Mesenchymal stem cell (in vitro differentiated cells and primary cell): ENCODE results near the gene DNAH8.

Source experiments
- DNase-seq: peaks from one replicate; pipeline ENCODE4 v3.0.0-alpha.2; 2013
- H2AFZ ChIP-seq: one replicate; pipeline ENCODE4 v1.6.1; 2013; ENCODE audit warnings: low read depth, mild to moderate bottlenecking, control low read depth, inconsistent platforms, low read length, moderate library complexity
- H2AK5ac ChIP-seq: 2 replicates; pipeline ENCODE4 v1.6.1; 2013; ENCODE audit warnings: low read length, moderate library complexity, mild to moderate bottlenecking, inconsistent platforms; ENCODE audit not compliant: severe bottlenecking
- H2BK120ac ChIP-seq: one replicate; pipeline ENCODE4 v1.6.1; 2013; ENCODE audit warnings: low read depth, mild to moderate bottlenecking, inconsistent platforms, low read length, moderate library complexity
- H2BK12ac ChIP-seq, 2 experiments: one replicate each; pipeline ENCODE4 v1.6.1; 2013; ENCODE audit warnings: inconsistent platforms in 2 of 2, low read length in 2 of 2, mild to moderate bottlenecking in 2 of 2, moderate library complexity in 2 of 2, control low read depth in 1 of 2
- H2BK15ac ChIP-seq: one replicate; pipeline ENCODE4 v1.6.1; 2013; ENCODE audit warnings: mild to moderate bottlenecking, low read depth, inconsistent platforms; ENCODE audit not compliant: poor library complexity, severe bottlenecking
- H2BK5ac ChIP-seq: 2 replicates; pipeline ENCODE4 v1.6.1; 2013; ENCODE audit warnings: low read depth, mild to moderate bottlenecking, low read length, control low read depth, inconsistent platforms; ENCODE audit not compliant: poor library complexity, severe bottlenecking
- H3K14ac ChIP-seq, 2 experiments: one replicate each; pipeline ENCODE4 v1.6.1; 2013; ENCODE audit warnings: inconsistent platforms in 2 of 2, low read length in 2 of 2, control low read depth in 1 of 2, mild to moderate bottlenecking in 1 of 2, moderate library complexity in 1 of 2
- H3K18ac ChIP-seq, 2 experiments: one replicate each; pipeline ENCODE4 v1.6.1; 2013; ENCODE audit warnings: inconsistent platforms in 2 of 2, low read length in 2 of 2, control low read depth in 1 of 2, low read depth in 1 of 2, mild to moderate bottlenecking in 1 of 2
- H3K23ac ChIP-seq, 2 experiments: one replicate each; pipeline ENCODE4 v1.6.1; 2013; ENCODE audit warnings: inconsistent platforms in 2 of 2, low read length in 2 of 2, mild to moderate bottlenecking in 2 of 2, moderate library complexity in 2 of 2, control low read depth in 1 of 2
- H3K27ac ChIP-seq: 2 replicates; pipeline ENCODE4 v1.5.1; 2013; ENCODE audit warnings: mild to moderate bottlenecking, moderate library complexity, low read length, control low read depth, inconsistent platforms; ENCODE audit not compliant: poor library complexity, severe bottlenecking
- H3K27me3 ChIP-seq, 2 experiments: 2 replicates each; pipeline versions ENCODE4 v1.6.1 to v1.7.0; 2013; ENCODE audit warnings: low read length in 2 of 2, mild to moderate bottlenecking in 2 of 2, moderate library complexity in 2 of 2, control low read depth in 1 of 2, inconsistent platforms in 1 of 2; ENCODE audit not compliant: control insufficient read depth in 1 of 2, insufficient read depth in 1 of 2
- H3K36me3 ChIP-seq, 2 experiments: 2 replicates each; pipeline versions ENCODE4 v1.6.1 to v1.7.0; 2013; ENCODE audit warnings: low read length in 2 of 2, control low read depth in 1 of 2, inconsistent platforms in 1 of 2, low read depth in 1 of 2, mild to moderate bottlenecking in 1 of 2; ENCODE audit not compliant: insufficient read depth in 2 of 2, control insufficient read depth in 1 of 2
- H3K4ac ChIP-seq, 2 experiments: one replicate each; pipeline ENCODE4 v1.6.1; 2013; ENCODE audit warnings: inconsistent platforms in 2 of 2, low read length in 2 of 2, mild to moderate bottlenecking in 2 of 2, moderate library complexity in 2 of 2, control low read depth in 1 of 2, low read depth in 1 of 2
- H3K4me1 ChIP-seq: 2 replicates; pipeline ENCODE4 v1.6.1; 2013; ENCODE audit warnings: low read depth, low read length, control low read depth; ENCODE audit not compliant: control insufficient read depth, insufficient read depth
- H3K4me2 ChIP-seq: 2 replicates; pipeline ENCODE4 v1.6.1; 2013; ENCODE audit warnings: low read length, mild to moderate bottlenecking, inconsistent platforms; ENCODE audit not compliant: poor library complexity, severe bottlenecking
- H3K4me3 ChIP-seq, 2 experiments: 2 replicates each; pipeline versions ENCODE4 v1.5.1 to v1.7.0; 2013; ENCODE audit warnings: low read length in 2 of 2, mild to moderate bottlenecking in 2 of 2, control low read depth in 1 of 2, low read depth in 1 of 2; ENCODE audit not compliant: insufficient read depth in 1 of 2
- H3K79me1 ChIP-seq: replicated peaks from 2 replicates; pipeline ENCODE4 v1.6.1; 2013; ENCODE audit warnings: mild to moderate bottlenecking, control low read depth, low read length, inconsistent platforms; ENCODE audit not compliant: poor library complexity, severe bottlenecking
- H3K9ac ChIP-seq: 2 replicates; pipeline ENCODE4 v1.7.0; 2013; ENCODE audit warnings: mild to moderate bottlenecking, low read length, moderate library complexity
- H3K9me3 ChIP-seq: 2 replicates; pipeline ENCODE4 v1.7.0; 2013; ENCODE audit warnings: mild to moderate bottlenecking, low read length; ENCODE audit not compliant: control insufficient read depth
- H4K8ac ChIP-seq: one replicate; pipeline ENCODE4 v1.6.1; 2013; ENCODE audit warnings: inconsistent platforms, mild to moderate bottlenecking, low read length, moderate library complexity
- H4K91ac ChIP-seq: one replicate; pipeline ENCODE4 v1.6.1; 2013; ENCODE audit warnings: mild to moderate bottlenecking, low read length, inconsistent platforms
- WGBS: methylation state at CpG from one replicate; pipeline ENCODE4 v1.1.7; 2013; ENCODE audit warnings: mixed read lengths; 5-methylcytosine and 5-hydroxymethylcytosine counted together

Gene DNAH8

DNA sequence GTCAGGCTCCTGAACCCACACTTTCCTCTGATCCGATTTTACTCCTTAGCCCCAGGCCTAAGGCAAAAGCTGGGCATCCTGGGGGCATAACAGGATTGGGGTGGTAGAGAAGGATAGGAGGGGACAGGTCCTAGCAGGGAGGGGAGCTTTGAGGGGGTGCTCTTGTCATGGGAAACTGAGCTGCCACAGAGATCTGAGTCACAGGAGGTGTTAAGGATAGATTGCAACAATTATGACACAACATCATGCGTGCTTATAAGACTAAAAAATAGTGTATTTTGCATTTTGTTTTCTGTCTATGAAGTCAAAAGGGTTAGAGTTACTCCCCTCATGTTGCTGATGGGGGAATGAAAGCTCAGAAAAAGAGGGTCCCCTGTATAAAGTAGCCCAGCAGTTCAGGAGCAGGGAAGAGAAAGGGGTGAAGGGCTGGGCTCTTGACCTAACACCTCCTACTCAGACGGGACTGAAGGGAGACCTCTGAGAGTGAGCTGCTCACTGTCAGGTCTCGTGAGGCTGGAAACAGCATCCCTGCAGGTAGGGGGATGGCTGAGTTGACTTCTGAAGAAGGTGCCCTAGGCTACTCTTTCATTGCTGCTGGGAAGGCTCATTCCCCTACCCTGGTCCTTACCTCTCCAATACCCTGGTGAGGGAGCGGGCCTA is 335.5 kb downstream of the DNAH8 start:
- DNase-seq = no peak
- no peak overlapping the region for H3K4ac ChIP-seq

DNA sequence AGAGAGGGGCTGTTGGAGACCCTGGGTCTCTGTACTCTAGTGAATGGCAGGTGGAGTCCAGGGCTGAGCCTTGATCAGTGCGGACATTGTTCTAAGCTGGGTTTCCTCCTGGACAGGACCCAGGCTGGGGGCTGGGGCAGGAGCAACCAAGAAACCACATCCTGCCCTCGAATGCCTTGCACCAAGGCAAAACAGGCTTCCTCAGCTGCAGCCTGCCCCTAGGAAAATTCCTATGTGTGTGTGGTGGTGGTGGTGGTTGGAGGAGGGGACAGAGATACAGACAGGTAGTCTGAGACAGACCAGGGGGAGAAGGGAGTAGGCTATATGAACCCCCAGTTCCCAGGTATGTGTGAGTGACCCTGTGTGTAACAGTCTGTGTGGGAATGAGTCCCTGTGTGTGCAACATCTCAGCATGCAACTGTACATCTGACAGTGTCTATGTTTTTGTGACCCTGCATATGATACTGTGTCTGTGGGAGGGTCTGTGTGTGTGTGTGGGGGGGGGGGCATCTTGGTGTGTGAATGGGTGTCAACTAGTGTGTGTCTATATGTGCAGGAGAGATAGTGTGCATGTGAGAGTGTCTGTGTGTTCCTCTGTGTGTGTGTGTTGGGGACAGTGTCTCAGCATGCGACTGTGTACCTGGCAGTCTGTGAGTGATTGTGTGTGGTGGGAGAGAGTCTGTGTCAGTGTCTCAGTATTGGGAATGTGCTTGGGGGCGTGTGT is 336.4 kb downstream of the DNAH8 start:
- no peak overlapping the region for H3K4me2 ChIP-seq
- DNase-seq = no peak
- H2AK5ac ChIP-seq = no peak overlapping the region
- H3K14ac ChIP-seq = no peak overlapping the region
- H3K4ac ChIP-seq = no peak overlapping the region
- no peak overlapping the region for H2AFZ ChIP-seq
- no peak overlapping the region for H2BK12ac ChIP-seq
- H3K4me3 ChIP-seq = no peak overlapping the region
- H3K36me3 ChIP-seq = no peaks in the 10 kb centered on the region
- no peak overlapping the region for H3K18ac ChIP-seq
- no peaks in the 10 kb centered on the region for H3K9me3 ChIP-seq
- H4K8ac ChIP-seq = no peak overlapping the region
- no peak overlapping the region for H3K9ac ChIP-seq
- no peak overlapping the region for H3K23ac ChIP-seq
- no peaks in the 10 kb centered on the region for H3K79me1 ChIP-seq
- H3K27me3 ChIP-seq = peaks cover 59 to 99% of the 10 kb centered on the region in 2 experiments
- H3K4me1 ChIP-seq = peaks cover 10% of the 10 kb centered on the region
- H2BK5ac ChIP-seq = no peak overlapping the region
- no peak overlapping the region for H4K91ac ChIP-seq
- 71% methylated on average over 4 of the region's 4 CpGs for WGBS
- H2BK15ac ChIP-seq = no peak overlapping the region
- no peak overlapping the region for H2BK120ac ChIP-seq
- H3K27ac ChIP-seq = no peak overlapping the region

More for the DNA sequence above, 335.5 kb downstream of the DNAH8 start:
- no peaks in the 10 kb centered on the region for H3K79me1 ChIP-seq
- no peak overlapping the region for H3K9ac ChIP-seq
- H3K4me2 ChIP-seq = no peak overlapping the region
- H4K91ac ChIP-seq = no peak overlapping the region
- H3K9me3 ChIP-seq = no peaks in the 10 kb centered on the region
- no peak overlapping the region for H3K4me3 ChIP-seq
- no peak overlapping the region for H2BK15ac ChIP-seq
- H2AK5ac ChIP-seq = no peak overlapping the region
- no peak overlapping the region for H2BK12ac ChIP-seq
- H3K14ac ChIP-seq = no peak overlapping the region
- H3K27me3 ChIP-seq = peaks cover 63 to 97% of the 10 kb centered on the region in 2 experiments
- 59% methylated on average over 4 of the region's 5 CpGs for WGBS
- H2BK5ac ChIP-seq = no peak overlapping the region
- peaks cover 10% of the 10 kb centered on the region for H3K4me1 ChIP-seq
- no peak overlapping the region for H3K23ac ChIP-seq
- H2BK120ac ChIP-seq = no peak overlapping the region
- no peak overlapping the region for H4K8ac ChIP-seq
- no peak overlapping the region for H3K27ac ChIP-seq
- no peak overlapping the region for H2AFZ ChIP-seq
- no peak overlapping the region for H3K18ac ChIP-seq
- H3K36me3 ChIP-seq = no peaks in the 10 kb centered on the region

DNA sequence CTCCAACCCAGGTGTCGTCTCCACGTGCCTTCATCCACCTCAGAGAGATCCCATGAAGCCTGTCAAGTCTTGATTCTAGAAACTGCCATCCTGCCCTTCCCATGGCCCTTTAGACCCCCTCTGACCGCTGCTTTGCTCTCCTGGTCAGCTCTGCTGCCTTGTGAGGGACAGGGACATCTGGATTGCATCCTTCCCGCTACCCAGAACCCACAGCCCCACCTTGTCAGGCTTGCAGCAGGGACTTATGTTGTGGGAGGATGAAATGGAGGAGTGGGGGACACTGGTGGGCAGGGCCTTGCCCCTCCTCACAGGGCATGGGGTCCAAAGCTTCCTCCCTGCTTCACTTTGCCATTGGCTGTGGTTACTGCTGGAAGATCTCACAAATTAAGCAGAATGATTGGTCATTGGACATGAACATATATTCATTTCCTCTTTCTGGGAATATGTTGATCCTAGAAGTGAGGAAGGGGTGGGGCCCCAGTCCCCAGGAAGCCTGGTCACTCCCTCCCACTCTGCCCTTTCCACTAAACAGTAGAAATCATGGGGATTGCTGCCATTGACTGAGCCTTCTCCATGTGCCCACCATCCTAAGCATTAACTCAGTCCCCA is 338.0 kb downstream of the DNAH8 start:
- Histone ChIP-seq H3K14ac (peak overlapping the region in 1 of 2 experiments; percentile 13), H4K91ac (no peak overlapping the region), H2BK12ac (no peak overlapping the region), H2AK5ac (no peak overlapping the region), H3K27me3 (peaks cover 44 to 96% of the 10 kb centered on the region in 2 experiments), H3K36me3 (no peaks in the 10 kb centered on the region), H2BK120ac (no peak overlapping the region), H3K18ac (no peak overlapping the region), H3K23ac (no peak overlapping the region), H2BK5ac (no peak overlapping the region), H3K9me3 (no peaks in the 10 kb centered on the region), H3K9ac (no peak overlapping the region), H3K4me3 (no peak overlapping the region), H3K4ac (no peak overlapping the region), H3K79me1 (no peaks in the 10 kb centered on the region), H3K27ac (no peak overlapping the region), H4K8ac (no peak overlapping the region), H3K4me2 (no peak overlapping the region), H3K4me1 (peaks cover 10% of the 10 kb centered on the region), H2AFZ (no peak overlapping the region), H2BK15ac (no peak overlapping the region)
- no peak for DNase-seq
- WGBS = 61% methylated on average over 2 of the region's 4 CpGs

DNA sequence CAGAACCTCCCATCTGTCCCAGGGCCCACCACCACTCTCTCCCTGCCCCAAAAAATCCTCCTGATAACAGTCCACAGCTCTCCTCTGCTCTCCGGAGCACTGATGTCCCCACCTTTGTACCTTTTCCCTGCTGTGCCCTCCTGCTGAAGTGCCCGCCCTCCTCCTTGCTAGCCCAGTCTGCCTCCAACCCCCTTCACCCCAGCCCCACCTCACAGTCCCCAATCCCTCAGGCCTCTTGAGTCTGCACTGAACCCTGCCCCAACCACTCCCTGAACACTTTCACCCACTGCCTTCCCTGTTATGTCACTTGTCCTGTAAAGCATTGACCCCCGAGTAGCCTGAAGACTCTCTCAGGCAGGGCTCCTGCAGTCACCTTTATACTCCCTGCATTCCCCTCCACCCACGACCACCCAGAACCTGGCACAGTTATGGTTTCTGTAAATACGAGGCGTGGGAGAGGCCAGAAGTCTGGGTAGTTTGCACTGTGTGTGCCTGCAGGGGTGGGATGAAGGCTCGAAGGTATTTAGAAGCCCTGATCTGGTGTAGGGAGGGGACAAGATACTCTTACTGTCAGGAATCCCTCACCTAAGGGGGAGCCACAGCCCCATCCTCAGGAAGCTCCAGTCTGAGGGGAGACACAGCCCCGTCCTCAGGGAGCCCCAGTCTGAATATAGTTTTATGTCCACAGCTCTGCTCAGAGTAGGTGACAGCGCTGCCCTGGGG is 338.9 kb downstream of the DNAH8 start:
- Histone ChIP-seq H3K27me3 (peaks cover 42 to 97% of the 10 kb centered on the region in 2 experiments), H3K79me1 (no peaks in the 10 kb centered on the region), H3K18ac (no peak overlapping the region), H3K14ac (no peak overlapping the region), H3K23ac (no peak overlapping the region), H3K4me2 (no peak overlapping the region), H3K4me3 (no peak overlapping the region), H3K9ac (no peak overlapping the region), H2BK5ac (no peak overlapping the region), H2BK120ac (no peak overlapping the region), H4K91ac (no peak overlapping the region), H3K9me3 (no peaks in the 10 kb centered on the region), H2BK12ac (no peak overlapping the region), H2AK5ac (no peak overlapping the region), H3K4me1 (peaks cover 3% of the 10 kb centered on the region), H2AFZ (no peak overlapping the region), H4K8ac (no peak overlapping the region), H3K27ac (no peak overlapping the region), H2BK15ac (no peak overlapping the region), H3K36me3 (no peaks in the 10 kb centered on the region), H3K4ac (no peak overlapping the region)
- no peak for DNase-seq
- WGBS = 62% methylated on average over 5 of the region's 9 CpGs
